Naive thymus-derived CD4-positive, alpha-beta T cell (primary cell): ENCODE results near the gene VAMP5. TPM values are rescaled to one million over a fixed set of nuclear protein-coding genes. Genes with fewer than 3 reads are reported as not detected.
A peak's percentile ranks its signal among the peaks of the same experiment; 100 is the strongest.

ENCODE experiments used
- ATAC-seq: fragments of 150-1000 bp; cut with Tn5 transposase; 2 replicates; pipeline ENCODE4 v1.10.0; 2021; ENCODE audit warnings: mild to moderate bottlenecking, moderate library complexity
- CTCF ChIA-PET: fragments of 350-600 bp; sonication (Branson Sonifier 250); formaldehyde crosslinking; loops from one replicate; lab custom pipeline; 2021; ENCODE audit warnings: antibody characterized with exemption; lab: Charles Lee
- POLR2A ChIA-PET: fragments of 350-600 bp; sonication (Branson Sonifier 250); formaldehyde crosslinking; loops from one replicate; lab custom pipeline; 2021; ENCODE audit warnings: antibody characterized with exemption, inconsistent platforms; lab: Charles Lee
- DNase-seq, 9 donors: peaks; one replicate each; pipeline versions ENCODE4 v3.0.0 to v3.0.0-alpha.2; 2020 to 2022; ENCODE audit warnings: mixed read lengths in 1 of 9
- H3K27ac ChIP-seq: one replicate; pipeline ENCODE4 v1.7.0; 2013; ENCODE audit warnings: mild to moderate bottlenecking, low read depth, low read length, moderate library complexity
- H3K27me3 ChIP-seq, 2 donors: one replicate each; pipeline ENCODE4 v1.7.0; 2013; ENCODE audit warnings: low read length in 2 of 2, mild to moderate bottlenecking in 2 of 2, moderate library complexity in 2 of 2; ENCODE audit not compliant: control insufficient read depth in 2 of 2, insufficient read depth in 2 of 2
- H3K36me3 ChIP-seq, 3 experiments: 1 replicate in 2 of 3; 2 replicates in 1 of 3; pipeline ENCODE4 v1.7.0; 2013; ENCODE audit warnings: low read length in 3 of 3, mild to moderate bottlenecking in 3 of 3, moderate library complexity in 1 of 3; ENCODE audit not compliant: insufficient read depth in 3 of 3, control insufficient read depth in 2 of 3
- H3K4me1 ChIP-seq, 2 donors: one replicate each; pipeline ENCODE4 v1.7.0; 2013; ENCODE audit warnings: low read length in 2 of 2, mild to moderate bottlenecking in 2 of 2, moderate library complexity in 1 of 2; ENCODE audit not compliant: control insufficient read depth in 2 of 2, insufficient read depth in 2 of 2
- H3K4me3 ChIP-seq: 2 replicates; pipeline ENCODE4 v1.7.0; 2013; ENCODE audit warnings: mild to moderate bottlenecking, low read length
- H3K9me3 ChIP-seq, 3 experiments: 1 replicate in 2 of 3; 2 replicates in 1 of 3; pipeline ENCODE4 v1.7.0; 2013; ENCODE audit warnings: low read length in 3 of 3; ENCODE audit not compliant: control insufficient read depth in 2 of 3
- H3K27ac Mint-ChIP-seq, 9 donors: one replicate each; pipeline ENCODE4 v1.8.0; 2020 to 2022; ENCODE audit warnings: mixed read lengths in 9 of 9, mild to moderate bottlenecking in 8 of 9, moderate library complexity in 5 of 9, inconsistent platforms in 2 of 9
- H3K27me3 Mint-ChIP-seq, 5 donors: one replicate each; pipeline ENCODE4 v1.8.0; 2021 to 2022; ENCODE audit warnings: mixed read lengths in 5 of 5, mild to moderate bottlenecking in 1 of 5
- H3K36me3 Mint-ChIP-seq, 5 donors: one replicate each; pipeline ENCODE4 v1.8.0; 2020 to 2022; ENCODE audit warnings: mixed read lengths in 5 of 5, mild to moderate bottlenecking in 3 of 5, inconsistent platforms in 1 of 5
- H3K4me1 Mint-ChIP-seq, 7 donors: one replicate each; pipeline ENCODE4 v1.8.0; 2020 to 2022; ENCODE audit warnings: mixed read lengths in 7 of 7, mild to moderate bottlenecking in 3 of 7, inconsistent platforms in 1 of 7
- H3K4me3 Mint-ChIP-seq, 10 donors: one replicate each; pipeline ENCODE4 v1.8.0; 2020 to 2022; ENCODE audit warnings: mild to moderate bottlenecking in 10 of 10, mixed read lengths in 10 of 10, moderate library complexity in 6 of 10, inconsistent platforms in 2 of 10
- H3K9me3 Mint-ChIP-seq, 11 donors: one replicate each; pipeline ENCODE4 v1.8.0; 2020 to 2022; ENCODE audit warnings: mixed read lengths in 11 of 11, mild to moderate bottlenecking in 4 of 11, inconsistent platforms in 1 of 11, moderate library complexity in 1 of 11
- intact Hi-C, 2 donors: fragments of 100-400 bp; cut with micrococcal nuclease; formaldehyde crosslinking; loops; one replicate each; pipeline ENCODE4 v1.15.1; 2023
- polyA plus RNA-seq, 2 donors: library from polyadenylated mRNA; unstranded; fragments of 300-500 nt; fragmentation: Illumina TruSeq; gene quantifications; one replicate each; pipeline ENCODE4 v1.2.3, GENCODE V29; 2021
- total RNA-seq, 6 experiments: library from RNA in 5 of 6; stranded (reverse) in 5 of 6; gene quantifications; 1 replicate in 5 of 6; 2 replicates in 1 of 6; pipeline ENCODE4 v1.2.3 and lab custom pipeline; 2021 to 2026

Gene VAMP5
- total and polyA plus RNA-seq, 7 experiments from 2014 or later: 25.6 to 121 (median 37.0) TPM

- Histone ChIP-seq H3K36me3 (peaks cover 0 to 22% (median 0%) of the 10 kb centered on the region in 3 experiments), H3K27me3 (no peaks in the 10 kb centered on the region), H3K4me3 (peak overlapping the region; percentile 89), H3K4me1 (peaks cover 15 to 16% of the 10 kb centered on the region in 2 donors), H3K27ac (peak overlapping the region; percentile 88), H3K9me3 (no peaks in the 10 kb centered on the region)
- intact Hi-C loops: loop anchor here (1.0 to 2.0 kb wide), 10 partner anchors 8 to 267 kb away; partner anchors contain the start of genes C2orf68 (in 2 of the 2), GGCX (in 2 of the 2), SH2D6 (in 2 of the 2) and MAT2A (in 1 of the 2)
- ChIA-PET POLR2A (interaction anchor here (0.5 to 5.3 kb wide), 19 partner anchors 10 to 846 kb away, joined by 3 to 85 read pairs (median 6); partner anchors contain the start of genes C2orf68, ELMOD3, GGCX and KDM3A), CTCF (interaction anchor here (0.7 kb wide), 1 partner anchor 16 kb away, joined by 5 read pairs; no protein-coding TSS in a partner anchor)
- H3K27ac Mint-ChIP-seq: peak overlapping the region; percentile 93 to 99 (median 97)
- H3K9me3 Mint-ChIP-seq: peaks cover 0 to 2% (median 0%) of the 10 kb centered on the region in 11 donors
- H3K27me3 Mint-ChIP-seq: no peaks in the 10 kb centered on the region
- H3K4me1 Mint-ChIP-seq: peaks cover 25 to 53% (median 36%) of the 10 kb centered on the region in 7 donors
- no peak for DNase-seq
- no peak for ATAC-seq
- H3K4me3 Mint-ChIP-seq: peak overlapping the region; percentile 93 to 100 (median 98)
- peaks cover 0 to 6% (median 0%) of the 10 kb centered on the region in 5 donors for H3K36me3 Mint-ChIP-seq
These were observed 10.6 kb downstream of the VAMP5 start for GRCh38 chr2:85594715-85595300.

- peak; percentile 65 to 95 (median 90) for DNase-seq
- peak within 1 kb of the TSS; percentile 93 to 99 (median 97) for H3K27ac Mint-ChIP-seq
- Histone ChIP-seq H3K4me1 (peaks cover 15 to 16% of the 10 kb centered on the region in 2 donors), H3K36me3 (peaks cover 0 to 22% (median 0%) of the 10 kb centered on the region in 3 experiments), H3K27ac (peak within 1 kb of the TSS; percentile 88), H3K4me3 (peak within 1 kb of the TSS; percentile 89), H3K9me3 (no peaks in the 10 kb centered on the region), H3K27me3 (no peaks in the 10 kb centered on the region)
- ChIA-PET POLR2A (interaction anchor here (0.9 to 5.3 kb wide), 18 partner anchors 9 to 846 kb away, joined by 3 to 85 read pairs (median 8); partner anchors contain the start of genes C2orf68, ELMOD3, GGCX and KDM3A), CTCF (interaction anchor here (0.6 to 0.7 kb wide), 3 partner anchors 16 to 637 kb away, joined by 3 to 5 read pairs (median 3); no protein-coding TSS in a partner anchor)
- peaks cover 0 to 2% (median 0%) of the 10 kb centered on the region in 11 donors for H3K9me3 Mint-ChIP-seq
- H3K4me3 Mint-ChIP-seq: peak within 1 kb of the TSS; percentile 93 to 100 (median 98)
- H3K27me3 Mint-ChIP-seq: no peaks in the 10 kb centered on the region
- ATAC-seq: peak; percentile 99
- H3K36me3 Mint-ChIP-seq: peaks cover 0 to 6% (median 0%) of the 10 kb centered on the region in 5 donors
- intact Hi-C loops: loop anchor here (1.0 to 2.0 kb wide), 10 partner anchors 8 to 267 kb away; partner anchors contain the start of genes C2orf68 (in 2 of the 2), GGCX (in 2 of the 2), SH2D6 (in 2 of the 2) and MAT2A (in 1 of the 2)
- peaks cover 25 to 48% (median 35%) of the 10 kb centered on the region in 7 donors for H3K4me1 Mint-ChIP-seq
These were observed 11.2 kb downstream of the VAMP5 start, which contains the start of gene RNF181 for GRCh38 chr2:85595301-85596025. Gene RNF181, plus strand, starts transcription at chr2:85595745. Its CDS starts 19 bp downstream, at chr2:85595764.

GRCh38 chr2:85596026-85596333 lies 11.7 kb downstream of the VAMP5 start:
- no peaks in the 10 kb centered on the region for H3K27me3 ChIP-seq
- no peak for ATAC-seq
- peak overlapping the region; percentile 93 to 100 (median 98) for H3K4me3 Mint-ChIP-seq
- peaks cover 0 to 6% (median 0%) of the 10 kb centered on the region in 5 donors for H3K36me3 Mint-ChIP-seq
- intact Hi-C loops: no loop called here
- peaks cover 0 to 22% (median 0%) of the 10 kb centered on the region in 3 experiments for H3K36me3 ChIP-seq
- CTCF ChIA-PET: interaction anchor here (0.7 to 1.6 kb wide), 2 partner anchors 41 to 42 kb away, joined by 3 to 4 read pairs; no protein-coding TSS in a partner anchor
- POLR2A ChIA-PET: interaction anchor here (0.9 to 5.3 kb wide), 13 partner anchors 9 to 845 kb away, joined by 3 to 85 read pairs (median 11); partner anchors contain the start of genes C2orf68, ELMOD3, GGCX and KDM3A
- no peaks in the 10 kb centered on the region for H3K9me3 ChIP-seq
- H3K27ac Mint-ChIP-seq: peak overlapping the region; percentile 93 to 99 (median 97)
- peaks cover 0 to 2% (median 0%) of the 10 kb centered on the region in 11 donors for H3K9me3 Mint-ChIP-seq
- peaks cover 25 to 45% (median 31%) of the 10 kb centered on the region in 7 donors for H3K4me1 Mint-ChIP-seq
- no peaks in the 10 kb centered on the region for H3K27me3 Mint-ChIP-seq
- H3K4me1 ChIP-seq: peaks cover 15 to 16% of the 10 kb centered on the region in 2 donors
- peak overlapping the region; percentile 88 for H3K27ac ChIP-seq
- DNase-seq: no peak
- peak overlapping the region; percentile 89 for H3K4me3 ChIP-seq

- Histone ChIP-seq H3K27me3 (no peaks in the 10 kb centered on the region), H3K27ac (peak overlapping the region; percentile 88), H3K4me1 (peaks cover 15 to 16% of the 10 kb centered on the region in 2 donors), H3K36me3 (peaks cover 0 to 22% (median 0%) of the 10 kb centered on the region in 3 experiments), H3K9me3 (no peaks in the 10 kb centered on the region), H3K4me3 (peak overlapping the region; percentile 89)
- intact Hi-C loops: no loop called here
- peaks cover 0 to 2% (median 0%) of the 10 kb centered on the region in 11 donors for H3K9me3 Mint-ChIP-seq
- peak overlapping the region; percentile 74 to 100 (median 97) for H3K4me3 Mint-ChIP-seq
- no peak for DNase-seq
- no peak for ATAC-seq
- peaks cover 0 to 4% (median 0%) of the 10 kb centered on the region in 5 donors for H3K36me3 Mint-ChIP-seq
- ChIA-PET POLR2A (interaction anchor here (1.2 to 5.3 kb wide), 7 partner anchors 8 to 844 kb away, joined by 3 to 85 read pairs (median 30); partner anchors contain the start of genes C2orf68, GGCX, KDM3A and VAMP5), CTCF (interaction anchor here (1.6 kb wide), 1 partner anchor 41 kb away, joined by 4 read pairs; no protein-coding TSS in a partner anchor)
- peaks cover 21 to 51% (median 32%) of the 10 kb centered on the region in 7 donors for H3K4me1 Mint-ChIP-seq
- peak overlapping the region; percentile 58 to 99 (median 96) for H3K27ac Mint-ChIP-seq
- H3K27me3 Mint-ChIP-seq: no peaks in the 10 kb centered on the region
These were observed 12.4 kb downstream of the VAMP5 start for GRCh38 chr2:85596486-85597143.

- Histone ChIP-seq H3K4me3 (no peak overlapping the region), H3K36me3 (peaks cover 0 to 22% (median 0%) of the 10 kb centered on the region in 3 experiments), H3K27me3 (no peaks in the 10 kb centered on the region), H3K9me3 (no peaks in the 10 kb centered on the region), H3K27ac (no peak overlapping the region), H3K4me1 (peaks cover 15 to 20% of the 10 kb centered on the region in 2 donors)
- no peak for ATAC-seq
- Mint-ChIP-seq H3K27ac (peak overlapping the region in 8 of 9 donors; percentile 6 to 99 (median 83)), H3K4me1 (peaks cover 20 to 55% (median 37%) of the 10 kb centered on the region in 7 donors), H3K36me3 (peaks cover 0 to 4% (median 0%) of the 10 kb centered on the region in 5 donors), H3K27me3 (no peaks in the 10 kb centered on the region), H3K9me3 (peaks cover 0 to under 1% (median 0%) of the 10 kb centered on the region in 11 donors), H3K4me3 (peak overlapping the region; percentile 74 to 100 (median 97))
- intact Hi-C loops: no loop called here
- ChIA-PET POLR2A (interaction anchor here (1.1 to 5.3 kb wide), 5 partner anchors 8 to 59 kb away, joined by 3 to 85 read pairs (median 35); partner anchors contain the start of genes GGCX, VAMP5 and VAMP8), CTCF (interaction anchor here (1.6 kb wide), 1 partner anchor 40 kb away, joined by 4 read pairs; no protein-coding TSS in a partner anchor)
- no peak for DNase-seq
These were observed 13.0 kb downstream of the VAMP5 start for GRCh38 chr2:85597241-85597640.
